Adrenal gland (tissue), 12 donors: ENCODE results near the gene C2orf42. TPM values are rescaled to one million over a fixed set of nuclear protein-coding genes. Genes with fewer than 3 reads are reported as not detected.

ENCODE experiments used
- DNase-seq, 7 donors: peaks; one replicate each; pipeline ENCODE4 v3.0.0-alpha.2; 2019 to 2020
- H3K27ac ChIP-seq, 5 donors: fragments of 200-600 bp; sonication (generic) in 4 of 5; 1 replicate in 3 of 5; 2 replicates in 2 of 5; pipeline versions ENCODE4 v1.5.1 to v1.8.0; 2016 to 2020; ENCODE audit warnings: mild to moderate bottlenecking in 1 of 5
- H3K27me3 ChIP-seq: fragments of 200-600 bp; 2 replicates; pipeline ENCODE4 v1.8.0; 2021
- H3K36me3 ChIP-seq, 2 donors: fragments of 200-600 bp; replicated peaks in 1 of 2; 1 replicate in 1 of 2; 2 replicates in 1 of 2; pipeline versions ENCODE4 v1.5.1 to v1.8.0; 2018 to 2022
- H3K4me1 ChIP-seq, 2 donors: fragments of 200-600 bp; replicated peaks in 1 of 2; 1 replicate in 1 of 2; 2 replicates in 1 of 2; pipeline versions ENCODE4 v1.5.1 to v1.8.0; 2018 to 2021
- H3K4me3 ChIP-seq, 4 donors: fragments of 200-600 bp; sonication (generic) in 3 of 4; one replicate each; pipeline ENCODE4 v1.5.1; 2016 to 2018
- H3K9me3 ChIP-seq, 3 donors: fragments of 200-600 bp; sonication (generic) in 1 of 3; replicated peaks in 1 of 3; 1 replicate in 2 of 3; 2 replicates in 1 of 3; pipeline versions ENCODE4 v1.5.1 to v1.8.0; 2016 to 2021
- POLR2A ChIP-seq, 2 donors: fragments of 450-650 bp; IDR thresholded peaks; one replicate each; pipeline ENCODE4 v1.6.1; 2017; ENCODE audit warnings: antibody characterized with exemption in 2 of 2, mild to moderate bottlenecking in 2 of 2, moderate library complexity in 1 of 2
- WGBS, 4 donors: extraction: QIAGEN DNeasy Blood & Tissue Kit in 2 of 4; methylation state at CpG; one replicate each; pipeline versions ENCODE4 v1.1.5 to v1.1.7; 2013 to 2017; 5-methylcytosine and 5-hydroxymethylcytosine counted together
- intact Hi-C, 2 donors: fragments of 100-400 bp; cut with DNase I; formaldehyde crosslinking; loops; one replicate each; pipeline versions ENCODE4 v1.14.1 to v1.15.0; 2022 to 2023
- polyA plus RNA-seq, 3 donors: library from polyadenylated mRNA; stranded (reverse); fragments of 200-250 nt in 2 of 3; fragments of 350-450 nt in 1 of 3; fragmentation: Illumina TruSeq in 1 of 3; extraction: RNeasy Lipid Tissue Mini Kit (QIAGEN cat#74804) in 1 of 3; gene quantifications; one replicate each; pipeline ENCODE4 v1.2.3, GENCODE V29; 2013 to 2014
- total RNA-seq, 9 donors: library from RNA; depleted of rRNA in 4 of 9; stranded (reverse); fragments of >200 nt in 4 of 9; fragments of 120-200 nt in 1 of 9; fragmentation: NEBNext Ultra II Directional in 1 of 9; extraction: Animal tissue kit (Norgen Biotek cat#: 25700) in 1 of 9; gene quantifications; one replicate each; pipeline versions ENCODE4 v1.1.0 to v1.2.4, GENCODE V29; 2013 to 2023
- TF ChIP-seq, protein P1 (sequence below), 6 experiments: fragments of 450-650 bp in 4 of 6; fragments of 200-600 bp in 2 of 6; sonication (generic) in 1 of 6; IDR thresholded peaks; 1 replicate in 5 of 6; 2 replicates in 1 of 6; pipeline versions ENCODE4 v1.5.1 to v1.8.0; 2016 to 2021; ENCODE audit warnings: antibody characterized with exemption in 6 of 6, mild to moderate bottlenecking in 2 of 6, moderate library complexity in 1 of 6
- donor health status: healthy with polysubstance abuse.
- donor health status: Bipolar disorder and iron deficiency.
- donor health status: DM: yes; HTN: yes; CAD: no.
- donor health status: DM: no; HTN: no; CAD: no.
- donor health status: DM: no; HTN: no; CAD: no.
- donor health status: DM: yes; HTN: yes; CAD: no.

Gene C2orf42
- total and polyA plus RNA-seq, 12 donors = 8.0 to 33.7 (median 16.5) TPM

DNA sequence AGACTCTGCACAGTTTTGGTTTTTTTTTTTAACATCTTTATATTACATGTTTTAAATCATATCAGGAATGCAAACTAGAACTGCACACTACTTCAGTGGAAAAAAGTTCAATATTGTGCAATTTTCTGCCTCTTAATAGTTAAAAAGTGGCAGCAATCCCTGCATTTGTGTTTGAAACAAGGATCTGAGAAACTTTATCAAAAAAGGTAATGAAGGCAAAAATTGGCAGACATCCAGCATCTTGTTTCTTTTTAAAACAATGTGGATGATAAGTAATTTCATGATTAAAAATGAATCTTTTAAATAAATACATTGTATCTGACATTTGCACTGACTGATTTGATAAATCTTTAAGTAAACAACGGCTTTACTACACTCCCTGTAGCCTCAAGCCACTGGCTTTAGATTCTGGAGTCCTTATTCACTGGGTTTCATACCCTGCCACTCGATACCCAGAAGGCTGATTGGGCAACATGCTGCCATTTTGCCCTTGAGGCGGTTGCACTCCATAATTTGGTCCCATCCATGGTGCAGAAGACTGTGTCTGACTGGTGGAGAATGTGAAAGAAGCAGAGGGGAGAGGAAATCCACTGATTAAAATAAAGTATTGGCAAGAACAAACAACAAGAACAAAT lies 21.6 kb upstream of the C2orf42 start:
- H3K27ac ChIP-seq = no peak overlapping the region
- no peak for DNase-seq
- no peak overlapping the region for H3K4me3 ChIP-seq
- no peaks in the 10 kb centered on the region for H3K27me3 ChIP-seq
- TF ChIP-seq, protein P1, sequence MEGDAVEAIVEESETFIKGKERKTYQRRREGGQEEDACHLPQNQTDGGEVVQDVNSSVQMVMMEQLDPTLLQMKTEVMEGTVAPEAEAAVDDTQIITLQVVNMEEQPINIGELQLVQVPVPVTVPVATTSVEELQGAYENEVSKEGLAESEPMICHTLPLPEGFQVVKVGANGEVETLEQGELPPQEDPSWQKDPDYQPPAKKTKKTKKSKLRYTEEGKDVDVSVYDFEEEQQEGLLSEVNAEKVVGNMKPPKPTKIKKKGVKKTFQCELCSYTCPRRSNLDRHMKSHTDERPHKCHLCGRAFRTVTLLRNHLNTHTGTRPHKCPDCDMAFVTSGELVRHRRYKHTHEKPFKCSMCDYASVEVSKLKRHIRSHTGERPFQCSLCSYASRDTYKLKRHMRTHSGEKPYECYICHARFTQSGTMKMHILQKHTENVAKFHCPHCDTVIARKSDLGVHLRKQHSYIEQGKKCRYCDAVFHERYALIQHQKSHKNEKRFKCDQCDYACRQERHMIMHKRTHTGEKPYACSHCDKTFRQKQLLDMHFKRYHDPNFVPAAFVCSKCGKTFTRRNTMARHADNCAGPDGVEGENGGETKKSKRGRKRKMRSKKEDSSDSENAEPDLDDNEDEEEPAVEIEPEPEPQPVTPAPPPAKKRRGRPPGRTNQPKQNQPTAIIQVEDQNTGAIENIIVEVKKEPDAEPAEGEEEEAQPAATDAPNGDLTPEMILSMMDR (IDR thresholded peaks at IDR 0.05) = no peak
- TF ChIP-seq POLR2A (IDR thresholded peaks at IDR 0.05) = no peak
- 68 to 73% (median 72%) methylated on average over 3 of the region's 3 CpGs for WGBS, 4 donors
- no peaks in the 10 kb centered on the region for H3K9me3 ChIP-seq
- H3K36me3 ChIP-seq = peaks cover 0 to 43% of the 10 kb centered on the region in 2 donors
- H3K4me1 ChIP-seq = peaks cover 11 to 33% of the 10 kb centered on the region in 2 donors
- intact Hi-C loops = no loop called here

DNA sequence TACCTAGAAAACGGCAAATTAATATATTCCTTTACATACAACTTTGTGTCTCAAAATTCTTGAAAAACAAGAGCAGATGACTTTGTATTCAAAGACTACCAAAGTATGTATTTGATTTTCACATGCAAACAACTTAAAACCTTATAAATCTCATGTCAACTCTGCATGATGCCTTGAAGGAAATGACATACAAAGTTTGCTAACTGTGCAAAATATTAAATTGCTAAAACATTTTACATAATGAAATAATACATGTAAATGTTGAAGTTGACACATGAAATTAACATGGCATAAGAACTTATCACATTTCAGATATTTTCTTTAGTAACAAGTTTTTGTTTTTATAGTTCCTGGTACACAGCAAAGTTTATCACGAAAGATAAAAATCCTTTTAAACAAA lies 20.8 kb upstream of the C2orf42 start:
- TF ChIP-seq POLR2A (IDR thresholded peaks at IDR 0.05) = no peak
- TF ChIP-seq, protein P1 (IDR thresholded peaks at IDR 0.05) = no peak
- no peaks in the 10 kb centered on the region for H3K9me3 ChIP-seq
- intact Hi-C loops = no loop called here
- no peaks in the 10 kb centered on the region for H3K27me3 ChIP-seq
- WGBS, 4 donors = 65 to 75% (median 71%) methylated on average over 2 of the region's 2 CpGs
- peaks cover 11 to 33% of the 10 kb centered on the region in 2 donors for H3K4me1 ChIP-seq
- peaks cover 0 to 34% of the 10 kb centered on the region in 2 donors for H3K36me3 ChIP-seq
- H3K4me3 ChIP-seq = no peak overlapping the region
- no peak overlapping the region for H3K27ac ChIP-seq
- DNase-seq = no peak

DNA sequence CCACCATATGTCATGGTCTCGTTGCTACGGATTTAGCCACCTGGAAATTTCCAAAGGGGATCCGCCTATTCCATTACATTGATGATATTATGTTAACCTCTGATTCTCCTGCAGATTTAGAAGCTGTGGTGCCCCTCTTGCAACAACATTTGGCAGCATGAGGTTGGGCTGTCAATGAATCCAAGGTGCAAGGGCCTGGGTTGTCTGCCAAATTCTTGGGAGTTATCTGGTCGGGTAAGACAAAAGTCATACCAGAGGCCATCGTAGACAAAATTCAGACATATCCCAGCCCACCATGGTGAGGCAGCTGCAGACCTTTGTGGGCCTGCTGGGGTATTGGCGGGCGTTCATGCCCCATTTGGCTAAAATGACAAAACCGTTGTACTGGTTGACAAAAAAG lies 13.6 kb upstream of the C2orf42 start:
- no peak for TF ChIP-seq POLR2A (IDR thresholded peaks at IDR 0.05)
- TF ChIP-seq, protein P1 (IDR thresholded peaks at IDR 0.05) = no peak
- Histone ChIP-seq H3K9me3 (no peaks in the 10 kb centered on the region), H3K4me3 (no peak overlapping the region), H3K36me3 (peaks cover 0 to 3% of the 10 kb centered on the region in 2 donors), H3K4me1 (no peaks in the 10 kb centered on the region), H3K27ac (no peak overlapping the region), H3K27me3 (no peaks in the 10 kb centered on the region)
- 80 to 90% (median 88%) methylated on average over 8 of the region's 8 CpGs for WGBS, 4 donors
- intact Hi-C loops = no loop called here
- no peak for DNase-seq

GRCh38 chr2:70203086-70203485 lies 12.3 kb upstream of the C2orf42 start:
- no peaks in the 10 kb centered on the region for H3K4me1 ChIP-seq
- H3K4me3 ChIP-seq = no peak overlapping the region
- H3K27me3 ChIP-seq = no peaks in the 10 kb centered on the region
- intact Hi-C loops = no loop called here
- 74 to 80% (median 78%) methylated on average over 5 of the region's 5 CpGs for WGBS, 4 donors
- H3K27ac ChIP-seq = no peak overlapping the region
- TF ChIP-seq POLR2A (IDR thresholded peaks at IDR 0.05) = no peak
- TF ChIP-seq, protein P1 (IDR thresholded peaks at IDR 0.05) = no peak
- H3K9me3 ChIP-seq = no peaks in the 10 kb centered on the region
- no peaks in the 10 kb centered on the region for H3K36me3 ChIP-seq
- DNase-seq = no peak
